ENCODE measurements around the gene TLNRD1.
"Not testable (repeated sequence)": the region's sequence is repeated elsewhere in the genome, so short reads cannot be mapped to it uniquely, and the experiment has no call there.

Gene TLNRD1

DNA sequence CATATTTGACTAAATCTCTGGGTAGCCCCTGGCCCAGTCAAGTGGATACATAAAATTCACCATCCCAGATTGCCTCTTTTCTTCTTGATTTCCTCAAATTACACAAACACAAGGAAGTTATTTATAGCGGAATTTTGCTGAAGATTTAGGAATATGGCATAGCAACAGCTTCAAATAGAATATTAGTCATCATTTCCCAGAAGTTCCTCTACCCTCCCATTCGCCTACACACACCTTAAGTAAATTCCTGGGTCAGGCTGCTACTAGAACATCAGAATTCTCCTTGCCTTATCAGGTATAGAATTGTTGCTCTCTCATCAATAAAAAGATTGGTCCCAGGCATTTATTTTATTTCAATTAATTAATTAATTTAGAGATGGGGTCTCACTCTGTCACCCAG is 42.7 kb upstream of the TLNRD1 start:
- TF ChIP-seq, protein P1, sequence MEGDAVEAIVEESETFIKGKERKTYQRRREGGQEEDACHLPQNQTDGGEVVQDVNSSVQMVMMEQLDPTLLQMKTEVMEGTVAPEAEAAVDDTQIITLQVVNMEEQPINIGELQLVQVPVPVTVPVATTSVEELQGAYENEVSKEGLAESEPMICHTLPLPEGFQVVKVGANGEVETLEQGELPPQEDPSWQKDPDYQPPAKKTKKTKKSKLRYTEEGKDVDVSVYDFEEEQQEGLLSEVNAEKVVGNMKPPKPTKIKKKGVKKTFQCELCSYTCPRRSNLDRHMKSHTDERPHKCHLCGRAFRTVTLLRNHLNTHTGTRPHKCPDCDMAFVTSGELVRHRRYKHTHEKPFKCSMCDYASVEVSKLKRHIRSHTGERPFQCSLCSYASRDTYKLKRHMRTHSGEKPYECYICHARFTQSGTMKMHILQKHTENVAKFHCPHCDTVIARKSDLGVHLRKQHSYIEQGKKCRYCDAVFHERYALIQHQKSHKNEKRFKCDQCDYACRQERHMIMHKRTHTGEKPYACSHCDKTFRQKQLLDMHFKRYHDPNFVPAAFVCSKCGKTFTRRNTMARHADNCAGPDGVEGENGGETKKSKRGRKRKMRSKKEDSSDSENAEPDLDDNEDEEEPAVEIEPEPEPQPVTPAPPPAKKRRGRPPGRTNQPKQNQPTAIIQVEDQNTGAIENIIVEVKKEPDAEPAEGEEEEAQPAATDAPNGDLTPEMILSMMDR (IDR thresholded peaks at IDR 0.05; ENCODE audit: extremely low read depth, insufficient read depth, missing control alignments), result no peak
- in situ Hi-C loops (cut with MboI; ENCODE audit: low pct_unique_long_range_greater_than_20kb, low sequenced_read_pairs, unreplicated experiment), result no loop called here

DNA sequence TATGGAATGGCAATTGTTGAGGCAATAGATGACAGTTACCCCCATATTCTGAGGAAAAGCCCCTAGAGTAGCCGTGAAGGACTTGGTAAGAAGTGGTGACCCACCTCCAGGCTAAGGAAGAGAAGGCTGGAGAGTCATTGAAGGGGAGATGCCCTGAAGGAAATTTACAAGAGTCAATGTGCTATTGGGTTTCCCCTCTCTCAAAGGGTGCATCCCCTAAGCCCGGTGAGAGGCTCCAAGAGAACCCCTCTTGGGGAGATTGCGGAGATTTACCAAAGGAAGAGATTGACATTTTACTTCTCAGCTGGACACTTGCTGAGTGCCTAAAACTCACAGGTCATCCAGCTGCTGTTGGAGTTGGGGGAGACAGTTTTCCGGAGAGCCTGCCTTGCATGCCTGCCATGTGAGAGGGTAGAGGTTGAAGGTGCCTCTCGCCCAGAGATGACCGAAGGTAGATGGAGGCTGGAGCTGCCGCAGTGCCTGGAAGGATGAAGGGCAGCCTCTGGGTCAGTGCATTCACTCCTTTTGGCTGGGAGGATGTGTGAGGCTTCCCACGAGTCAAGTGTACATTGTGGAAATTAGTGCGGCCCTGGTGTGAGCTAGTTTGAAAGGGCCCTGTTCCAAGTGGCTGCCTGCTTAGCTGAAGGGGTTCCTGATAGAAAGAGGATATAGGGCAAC is 41.8 kb upstream of the TLNRD1 start:
- no peak for DNase-seq (ENCODE audit: low spot score)
- in situ Hi-C loops (cut with MboI; ENCODE audit: low pct_unique_long_range_greater_than_20kb, low sequenced_read_pairs, unreplicated experiment), result no loop called here
- TF ChIP-seq, protein P1 (IDR thresholded peaks at IDR 0.05; ENCODE audit: extremely low read depth, insufficient read depth, missing control alignments), result no peak

More for the DNA sequence above, 42.7 kb upstream of the TLNRD1 start:
- DNase-seq (ENCODE audit: low spot score), result no peak

DNA sequence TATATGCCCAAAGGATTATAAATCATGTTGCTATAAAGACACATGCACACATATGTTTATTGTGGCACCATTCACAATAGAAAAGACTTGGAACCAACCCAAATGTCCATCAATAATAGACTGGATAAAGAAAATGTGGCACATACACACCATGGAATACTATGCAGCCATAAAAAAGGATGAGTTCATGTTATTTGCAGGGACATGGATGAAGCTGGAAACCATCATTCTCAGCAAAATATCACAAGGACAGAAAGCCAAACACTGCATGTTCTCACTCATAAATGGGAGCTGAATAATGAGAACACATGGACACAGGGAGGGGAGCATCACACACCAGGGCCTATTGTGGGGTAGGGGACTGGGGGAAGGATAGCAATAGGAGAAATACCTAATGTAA is 35.3 kb upstream of the TLNRD1 start:
- DNase-seq (ENCODE audit: low spot score); in situ Hi-C loops (cut with MboI; ENCODE audit: low pct_unique_long_range_greater_than_20kb, low sequenced_read_pairs, unreplicated experiment): not testable (repeated sequence)

DNA sequence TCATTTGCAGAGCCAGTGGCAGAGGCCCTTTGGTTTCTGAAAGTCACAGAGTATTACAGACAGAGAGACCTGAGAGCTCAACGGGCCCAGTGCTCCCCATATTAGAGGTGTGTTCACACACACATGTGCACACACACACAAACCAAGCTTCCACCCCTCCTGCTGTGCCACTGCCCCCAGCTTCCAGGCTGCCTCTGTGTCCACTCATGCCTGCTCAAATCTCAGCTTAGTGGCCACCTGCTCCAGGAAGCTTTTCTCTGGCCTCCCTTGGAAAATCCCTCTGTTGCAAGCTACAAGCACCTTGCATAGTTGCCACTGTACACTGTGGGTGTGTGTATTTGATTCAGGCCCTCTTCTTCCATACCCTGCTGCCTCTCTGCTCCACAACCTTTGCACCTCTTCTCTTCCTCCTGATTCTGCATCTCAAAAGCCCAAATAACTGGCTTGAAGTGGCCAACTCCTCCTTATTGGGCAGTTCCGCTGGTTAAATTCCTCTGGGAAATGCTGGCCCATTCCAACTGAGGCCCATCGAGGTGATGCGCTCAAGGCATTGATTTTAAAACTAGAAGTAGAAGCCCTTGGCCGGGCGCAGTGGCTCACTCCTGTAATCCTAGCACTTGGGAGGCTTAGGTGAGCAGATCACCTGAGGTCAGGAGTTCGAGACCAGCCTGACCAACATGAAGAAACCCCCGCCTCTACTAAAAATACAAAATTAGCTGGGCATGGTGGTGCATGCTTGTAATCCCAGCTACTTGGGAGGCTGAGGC is 34.1 kb upstream of the TLNRD1 start:
- TF ChIP-seq, protein P1 (IDR thresholded peaks at IDR 0.05; ENCODE audit: extremely low read depth, insufficient read depth, missing control alignments), result no peak
- DNase-seq (ENCODE audit: low spot score), result no peak
- in situ Hi-C loops (cut with MboI; ENCODE audit: low pct_unique_long_range_greater_than_20kb, low sequenced_read_pairs, unreplicated experiment), result no loop called here

DNA sequence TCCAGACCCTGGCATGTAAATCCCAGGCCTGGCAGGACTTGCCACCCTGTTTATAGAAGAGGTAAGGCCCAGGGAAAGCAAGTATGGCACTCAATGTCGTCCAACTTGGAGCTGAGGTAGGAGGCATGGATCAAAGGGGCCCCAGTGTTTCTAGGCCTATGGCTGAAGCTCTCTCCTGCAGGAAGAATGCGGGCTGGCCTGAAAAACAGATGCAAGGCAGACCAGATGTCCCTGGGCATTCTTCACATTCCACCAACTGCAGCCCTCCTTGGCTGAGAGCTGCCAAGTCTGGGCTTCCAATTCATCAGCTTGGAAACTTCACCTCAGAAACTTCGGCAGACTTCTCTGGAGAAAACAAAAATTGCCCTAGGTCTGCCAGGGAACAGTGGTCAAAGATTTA is 33.3 kb upstream of the TLNRD1 start:
- DNase-seq (ENCODE audit: low spot score), result no peak
- in situ Hi-C loops (cut with MboI; ENCODE audit: low pct_unique_long_range_greater_than_20kb, low sequenced_read_pairs, unreplicated experiment), result no loop called here
- TF ChIP-seq, protein P1 (IDR thresholded peaks at IDR 0.05; ENCODE audit: extremely low read depth, insufficient read depth, missing control alignments), result no peak

DNA sequence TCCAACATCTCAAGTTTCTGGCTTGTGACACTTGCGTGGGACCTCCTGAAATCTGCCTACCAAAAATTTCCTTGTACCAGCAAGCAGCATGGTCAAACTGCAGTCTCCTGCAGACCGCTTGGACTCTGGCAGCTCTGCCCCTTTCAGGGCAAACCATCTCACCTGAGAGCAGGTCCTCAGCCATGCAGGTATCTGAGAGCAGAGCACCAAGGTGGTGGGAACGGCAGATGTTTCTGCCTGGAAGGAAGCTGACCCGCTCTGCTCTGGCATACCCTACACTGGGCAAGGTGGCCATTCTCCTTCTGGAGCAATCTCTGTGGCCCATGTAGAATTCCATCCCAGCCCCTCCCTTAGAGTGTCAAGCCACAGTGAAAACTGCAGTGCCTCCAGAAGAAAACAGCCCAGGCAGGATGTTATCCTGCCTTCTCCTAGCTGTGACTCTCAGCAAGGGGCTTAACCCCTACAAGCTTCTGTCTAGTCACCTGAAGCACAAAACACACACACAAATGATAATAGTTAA is 32.7 kb upstream of the TLNRD1 start:
- no peak for DNase-seq (ENCODE audit: low spot score)
- in situ Hi-C loops (cut with MboI; ENCODE audit: low pct_unique_long_range_greater_than_20kb, low sequenced_read_pairs, unreplicated experiment), result no loop called here
- TF ChIP-seq, protein P1 (IDR thresholded peaks at IDR 0.05; ENCODE audit: extremely low read depth, insufficient read depth, missing control alignments), result no peak

DNA sequence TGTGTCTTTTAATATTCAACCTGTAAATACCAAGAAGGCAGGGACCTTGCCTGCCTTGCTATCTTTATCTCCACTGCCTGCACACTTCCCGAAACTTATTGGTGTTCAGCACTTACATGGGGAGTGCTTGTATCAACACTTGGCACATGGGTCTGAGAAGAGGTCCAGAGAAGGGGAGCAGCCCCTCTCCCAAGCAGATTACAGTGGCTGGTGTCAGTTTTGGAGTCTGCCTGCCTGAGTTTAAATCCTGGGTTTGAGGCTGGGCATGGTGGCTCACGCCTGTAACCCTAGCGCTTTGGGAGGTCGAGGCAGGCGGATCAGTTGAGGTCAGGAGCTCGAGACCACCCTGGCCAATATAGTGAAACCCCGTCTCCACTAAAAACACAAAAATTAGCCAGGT is 31.4 kb upstream of the TLNRD1 start:
- in situ Hi-C loops (cut with MboI; ENCODE audit: low pct_unique_long_range_greater_than_20kb, low sequenced_read_pairs, unreplicated experiment), result no loop called here
- TF ChIP-seq, protein P1 (IDR thresholded peaks at IDR 0.05; ENCODE audit: extremely low read depth, insufficient read depth, missing control alignments), result no peak
- no peak for DNase-seq (ENCODE audit: low spot score)

Measured in GM13977 (cell line).